GM21737 (cell line): Measurements from ENCODE around the gene EIF1.
A peak's percentile ranks its signal among the peaks of the same experiment; 100 is the strongest.

Experiments used
- ATAC-seq: cut with Tn5 transposase; IDR thresholded peaks from one replicate; pipeline ENCODE4 v1.9.1; 2021; ENCODE audit warnings: mild to moderate bottlenecking, moderate library complexity; ENCODE audit not compliant: unreplicated experiment

EIF1 gene

GRCh38 chr17:41734139-41734948 lies 45.7 kb downstream of the EIF1 start, which contains the start of gene HAP1:
TSS of gene HAP1 (minus strand) at chr17:41734643. CDS start at chr17:41734634, 9 bp downstream.
- ATAC-seq = no peak

- no peak for ATAC-seq
Measured at GRCh38 chr17:41734949-41735313, 46.2 kb downstream of the EIF1 start.

DNA sequence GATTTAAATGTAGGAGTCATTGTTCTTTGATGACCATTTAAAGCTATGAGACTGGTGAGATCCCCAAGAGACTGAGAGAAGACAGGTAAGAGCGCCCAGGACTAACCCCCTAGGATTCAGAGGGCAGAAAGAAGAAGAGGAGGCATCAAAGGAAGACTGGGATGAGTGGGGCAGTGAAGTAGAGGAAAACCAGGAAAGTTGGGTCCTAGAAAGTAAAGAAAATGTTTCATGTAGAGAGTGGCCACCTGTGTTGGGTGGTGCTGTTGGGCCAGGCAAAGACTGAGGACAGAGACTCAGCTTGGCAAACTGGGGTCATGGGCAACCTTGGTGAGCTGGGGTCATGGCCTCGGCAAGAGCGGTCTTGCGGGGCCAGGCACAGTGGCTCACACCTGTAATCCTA lies 47.1 kb downstream of the EIF1 start:
- no peak for ATAC-seq

DNA sequence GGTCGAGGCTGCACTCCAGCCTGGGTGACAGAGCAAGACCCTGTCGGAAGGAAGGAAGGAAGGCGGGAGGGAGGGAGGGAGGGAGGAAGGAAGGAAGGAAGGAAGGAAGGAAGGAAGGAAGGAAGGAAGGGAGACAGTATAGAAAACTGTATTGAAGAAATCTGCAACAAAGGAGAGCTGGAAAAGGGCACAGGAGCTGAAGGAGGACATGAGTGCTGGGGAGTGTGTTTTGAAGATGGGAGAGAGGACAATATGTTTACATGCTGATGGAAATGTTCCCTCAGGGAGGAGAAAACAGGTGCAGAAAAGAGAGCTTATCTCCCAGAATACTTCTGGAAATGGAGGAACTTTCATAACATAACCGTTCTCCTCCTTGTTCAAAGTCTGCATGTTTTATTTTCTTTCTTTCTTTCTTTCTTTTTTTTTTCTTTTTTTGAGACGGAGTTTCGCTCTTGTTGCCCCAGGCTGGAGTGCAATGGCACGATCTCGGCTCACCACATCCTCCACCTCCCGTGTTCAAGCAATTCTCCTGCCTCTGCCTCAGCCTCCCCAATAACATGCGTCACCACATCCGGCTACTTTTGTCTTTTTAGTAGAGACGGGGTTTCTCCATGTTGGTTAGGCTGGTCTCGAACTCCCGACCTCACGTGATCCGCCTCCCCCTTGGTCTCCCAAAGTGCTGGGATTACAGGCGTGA lies 48.4 kb downstream of the EIF1 start:
- no peak for ATAC-seq

GRCh38 chr17:41737680-41738023 lies 49.0 kb downstream of the EIF1 start:
- no peak for ATAC-seq

- ATAC-seq = peak; percentile 59
Measured at GRCh38 chr17:41738077-41738800, 49.6 kb downstream of the EIF1 start.

- ATAC-seq = no peak
Measured at GRCh38 chr17:41738801-41739112, 50.1 kb downstream of the EIF1 start.

GRCh38 chr17:41739661-41740352 lies 51.1 kb downstream of the EIF1 start:
- ATAC-seq = no peak

GRCh38 chr17:41740506-41740905 lies 51.8 kb downstream of the EIF1 start:
- ATAC-seq = no peak

- ATAC-seq = no peak
Measured at GRCh38 chr17:41741709-41742108, 53.0 kb downstream of the EIF1 start.
